HG02759 (cell line): ENCODE measurements around the gene PTPN6.

Experiments used
- ATAC-seq: cut with Tn5 transposase; IDR thresholded peaks from one replicate; pipeline ENCODE4 v1.9.1; 2021; ENCODE audit warnings: mild to moderate bottlenecking, moderate library complexity; ENCODE audit not compliant: unreplicated experiment

The PTPN6 gene

GRCh38 chr12:7001921-7002591 lies 50.9 kb downstream of the PTPN6 start:
- no peak for ATAC-seq

- no peak for ATAC-seq
Observed at GRCh38 chr12:7004287-7004803, 53.2 kb downstream of the PTPN6 start.

- no peak for ATAC-seq
Observed at GRCh38 chr12:7004840-7005239, 53.7 kb downstream of the PTPN6 start.

GRCh38 chr12:7005311-7005710 lies 54.2 kb downstream of the PTPN6 start:
- no peak for ATAC-seq

- ATAC-seq = no peak
Observed at GRCh38 chr12:7006639-7007038, 55.5 kb downstream of the PTPN6 start.

- no peak for ATAC-seq
Observed at GRCh38 chr12:7008864-7009263, 57.7 kb downstream of the PTPN6 start.

GRCh38 chr12:7009512-7009911 lies 58.4 kb downstream of the PTPN6 start:
- ATAC-seq = no peak
